VCaP (cell line): ENCODE data around the gene ZNF648.
"Not testable (repeated sequence)": the region's sequence is repeated elsewhere in the genome, so short reads cannot be mapped to it uniquely, and the experiment has no call there.

Source experiments
- H3K27ac ChIP-seq: fragments of 450-650 bp; 2 replicates; pipeline ENCODE4 v1.5.1; 2017
- CTCF ChIP-seq: fragments of 450-650 bp; conservative IDR thresholded peaks from 2 replicates; pipeline ENCODE4 v1.5.1; 2017; ENCODE audit warnings: mild to moderate bottlenecking, moderate library complexity

Gene ZNF648

GRCh38 chr1:182056601-182057366 lies 4.7 kb downstream of the ZNF648 start:
- no peak overlapping the region for H3K27ac ChIP-seq
- no peak for TF ChIP-seq CTCF

GRCh38 chr1:182054698-182055326 lies 6.7 kb downstream of the ZNF648 start:
- H3K27ac ChIP-seq: no peak overlapping the region

GRCh38 chr1:182052355-182052754 lies 9.2 kb downstream of the ZNF648 start:
- H3K27ac ChIP-seq: no peak overlapping the region
- no peak for TF ChIP-seq CTCF

More at GRCh38 chr1:182054698-182055326, 6.7 kb downstream of the ZNF648 start:
- peak; percentile 70 for TF ChIP-seq CTCF

GRCh38 chr1:182051938-182052337 lies 9.6 kb downstream of the ZNF648 start:
- H3K27ac ChIP-seq: no peak overlapping the region
- TF ChIP-seq CTCF: no peak

- no peak for TF ChIP-seq CTCF
- H3K27ac ChIP-seq: no peak overlapping the region
Observed at GRCh38 chr1:182050481-182051448, 10.7 kb downstream of the ZNF648 start.

- TF ChIP-seq CTCF: no peak
- no peak overlapping the region for H3K27ac ChIP-seq
Observed at GRCh38 chr1:182048562-182048961, 12.9 kb downstream of the ZNF648 start.

GRCh38 chr1:182046763-182047162 lies 14.7 kb downstream of the ZNF648 start:
- H3K27ac ChIP-seq: no peak overlapping the region
- TF ChIP-seq CTCF: no peak

GRCh38 chr1:182045481-182045880 lies 16.0 kb downstream of the ZNF648 start:
- H3K27ac ChIP-seq: not testable (repeated sequence)
